ENCODE measurements around the gene WWC2. TPM values are rescaled to one million over a fixed set of nuclear protein-coding genes. Genes with fewer than 3 reads are reported as not detected.
"Not testable (repeated sequence)": the region's sequence is repeated elsewhere in the genome, so short reads cannot be mapped to it uniquely, and the experiment has no call there.

The WWC2 gene
- total and polyA plus RNA-seq, 2 experiments from 2014 or later, result 50.5 to 74.2 TPM

DNA sequence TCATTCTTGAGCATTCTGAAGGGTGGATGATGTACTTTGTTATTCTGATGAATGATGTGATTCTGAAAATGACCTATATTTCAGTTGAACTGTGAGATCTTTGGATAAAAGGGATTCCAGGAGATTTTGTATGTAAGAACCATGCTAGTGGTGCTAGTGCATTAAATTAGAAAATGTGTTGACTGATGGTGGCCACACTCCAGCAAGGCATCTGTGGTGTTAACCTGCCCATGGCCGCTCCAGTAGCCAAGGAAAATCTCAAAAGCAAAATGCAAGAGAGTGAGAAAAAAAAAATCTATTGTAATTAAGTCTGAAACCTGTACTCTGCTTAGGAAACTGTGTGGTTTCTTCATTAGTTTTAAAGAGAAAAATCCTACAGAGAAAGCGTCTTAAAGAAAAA, 93.5 kb downstream of the WWC2 start:
- Histone ChIP-seq H3K27ac (ENCODE audit: low read depth) (peak overlapping the region; percentile 24; the same call in 1 of the 2 replicates), H3K4me2 (peak overlapping the region; percentile 28; the same call in 1 of the 2 replicates), H3F3A (replicated peaks; ENCODE audit: low read depth) (no peaks in the 10 kb centered on the region), H3K27me3 (ENCODE audit: insufficient read depth) (no peaks in the 10 kb centered on the region), H4K20me1 (replicated peaks; ENCODE audit: insufficient read depth) (peaks cover 17% of the 10 kb centered on the region; the same call in 1 of the 2 replicates), H2AFZ (no peak overlapping the region), H3K9me2 (ENCODE audit: insufficient read depth) (no peaks in the 10 kb centered on the region), H3K79me2 (replicated peaks; ENCODE audit: insufficient read depth) (peaks cover 99% of the 10 kb centered on the region), H3K4me1 (ENCODE audit: insufficient read depth) (peaks cover 52% of the 10 kb centered on the region), H3K36me3 (ENCODE audit: insufficient read depth) (no peaks in the 10 kb centered on the region), H3K4me3 (no peak overlapping the region)
- no peak for ATAC-seq
- DNase-seq (ENCODE audit: low spot score), result no peak
- Mint-ChIP-seq H3K36me3 (ENCODE audit: low read depth) (peaks cover 16% of the 10 kb centered on the region), H3K9me3 (no peaks in the 10 kb centered on the region; the same call in 2 of the 3 replicates), H3K4me1 (peaks cover 61% of the 10 kb centered on the region), H3K27ac (peak overlapping the region; percentile 37; the same call in 1 of the 2 replicates), H3K27me3 (ENCODE audit: insufficient read depth, low read depth, poor library complexity) (peaks cover 2% of the 10 kb centered on the region), H3K4me3 (no peak overlapping the region)
- TF ChIP-seq, protein P1, sequence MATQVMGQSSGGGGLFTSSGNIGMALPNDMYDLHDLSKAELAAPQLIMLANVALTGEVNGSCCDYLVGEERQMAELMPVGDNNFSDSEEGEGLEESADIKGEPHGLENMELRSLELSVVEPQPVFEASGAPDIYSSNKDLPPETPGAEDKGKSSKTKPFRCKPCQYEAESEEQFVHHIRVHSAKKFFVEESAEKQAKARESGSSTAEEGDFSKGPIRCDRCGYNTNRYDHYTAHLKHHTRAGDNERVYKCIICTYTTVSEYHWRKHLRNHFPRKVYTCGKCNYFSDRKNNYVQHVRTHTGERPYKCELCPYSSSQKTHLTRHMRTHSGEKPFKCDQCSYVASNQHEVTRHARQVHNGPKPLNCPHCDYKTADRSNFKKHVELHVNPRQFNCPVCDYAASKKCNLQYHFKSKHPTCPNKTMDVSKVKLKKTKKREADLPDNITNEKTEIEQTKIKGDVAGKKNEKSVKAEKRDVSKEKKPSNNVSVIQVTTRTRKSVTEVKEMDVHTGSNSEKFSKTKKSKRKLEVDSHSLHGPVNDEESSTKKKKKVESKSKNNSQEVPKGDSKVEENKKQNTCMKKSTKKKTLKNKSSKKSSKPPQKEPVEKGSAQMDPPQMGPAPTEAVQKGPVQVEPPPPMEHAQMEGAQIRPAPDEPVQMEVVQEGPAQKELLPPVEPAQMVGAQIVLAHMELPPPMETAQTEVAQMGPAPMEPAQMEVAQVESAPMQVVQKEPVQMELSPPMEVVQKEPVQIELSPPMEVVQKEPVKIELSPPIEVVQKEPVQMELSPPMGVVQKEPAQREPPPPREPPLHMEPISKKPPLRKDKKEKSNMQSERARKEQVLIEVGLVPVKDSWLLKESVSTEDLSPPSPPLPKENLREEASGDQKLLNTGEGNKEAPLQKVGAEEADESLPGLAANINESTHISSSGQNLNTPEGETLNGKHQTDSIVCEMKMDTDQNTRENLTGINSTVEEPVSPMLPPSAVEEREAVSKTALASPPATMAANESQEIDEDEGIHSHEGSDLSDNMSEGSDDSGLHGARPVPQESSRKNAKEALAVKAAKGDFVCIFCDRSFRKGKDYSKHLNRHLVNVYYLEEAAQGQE (IDR thresholded peaks at IDR 0.05; ENCODE audit: unreplicated experiment), result no peak
- TF ChIP-seq NANOG (IDR thresholded peaks at IDR 0.05; ENCODE audit: borderline replicate concordance) (no peak), EZH2 (IDR thresholded peaks at IDR 0.05; ENCODE audit: low read depth, unreplicated experiment) (no peak), POLR2AphosphoS5 (IDR thresholded peaks at IDR 0.05; ENCODE audit: low read depth) (no peak)
- TF ChIP-seq, protein P2, sequence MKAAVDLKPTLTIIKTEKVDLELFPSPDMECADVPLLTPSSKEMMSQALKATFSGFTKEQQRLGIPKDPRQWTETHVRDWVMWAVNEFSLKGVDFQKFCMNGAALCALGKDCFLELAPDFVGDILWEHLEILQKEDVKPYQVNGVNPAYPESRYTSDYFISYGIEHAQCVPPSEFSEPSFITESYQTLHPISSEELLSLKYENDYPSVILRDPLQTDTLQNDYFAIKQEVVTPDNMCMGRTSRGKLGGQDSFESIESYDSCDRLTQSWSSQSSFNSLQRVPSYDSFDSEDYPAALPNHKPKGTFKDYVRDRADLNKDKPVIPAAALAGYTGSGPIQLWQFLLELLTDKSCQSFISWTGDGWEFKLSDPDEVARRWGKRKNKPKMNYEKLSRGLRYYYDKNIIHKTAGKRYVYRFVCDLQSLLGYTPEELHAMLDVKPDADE (IDR thresholded peaks at IDR 0.05), result no peak

DNA sequence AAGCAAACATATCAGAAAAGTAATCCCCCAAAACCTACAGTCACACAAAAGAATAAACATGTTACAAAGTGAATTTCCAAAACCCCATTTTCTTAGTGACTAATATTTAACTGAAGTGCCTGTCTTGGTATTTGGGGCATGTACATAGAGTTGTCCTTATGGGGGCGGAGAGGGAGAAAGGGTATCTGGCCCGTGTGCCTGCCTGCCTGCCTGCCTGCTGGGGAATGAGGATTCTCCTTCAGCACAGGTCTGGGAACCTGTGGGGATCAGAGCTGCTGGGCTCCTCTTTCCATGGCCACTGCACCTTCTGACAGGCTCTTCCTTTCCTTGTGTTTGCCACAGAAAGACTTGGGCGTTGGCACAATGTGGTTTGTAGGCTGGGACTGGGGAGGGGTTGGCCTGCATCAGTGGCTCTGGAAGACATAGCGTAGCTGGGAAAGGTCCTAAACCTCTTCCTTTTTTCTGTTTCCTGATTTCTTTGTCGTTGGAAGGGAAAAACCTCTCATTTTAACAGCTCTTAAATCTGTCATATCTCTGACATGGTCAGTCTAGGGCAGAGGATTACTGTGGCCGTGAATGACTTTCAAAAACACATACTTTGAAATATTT, 94.8 kb downstream of the WWC2 start:
- not testable (repeated sequence) for H3K4me3 ChIP-seq; H3K9me2 ChIP-seq (ENCODE audit: insufficient read depth); DNase-seq (ENCODE audit: low spot score); H3K27me3 ChIP-seq (ENCODE audit: insufficient read depth); H3K36me3 Mint-ChIP-seq (ENCODE audit: low read depth); H3K9me3 Mint-ChIP-seq; H3K4me2 ChIP-seq; H3K36me3 ChIP-seq (ENCODE audit: insufficient read depth); H3K27me3 Mint-ChIP-seq (ENCODE audit: insufficient read depth, low read depth, poor library complexity); H3K4me3 Mint-ChIP-seq; H2AFZ ChIP-seq; H3K27ac ChIP-seq (ENCODE audit: low read depth); H3F3A ChIP-seq (replicated peaks; ENCODE audit: low read depth)
- peak overlapping the region; percentile 57 for H3K27ac Mint-ChIP-seq
- H3K4me1 Mint-ChIP-seq, result peaks cover 64% of the 10 kb centered on the region
- Histone ChIP-seq H3K79me2 (replicated peaks; ENCODE audit: insufficient read depth) (peaks cover 99% of the 10 kb centered on the region), H3K4me1 (ENCODE audit: insufficient read depth) (peaks cover 58% of the 10 kb centered on the region), H4K20me1 (replicated peaks; ENCODE audit: insufficient read depth) (peaks cover 17% of the 10 kb centered on the region)
- ATAC-seq, result peak; percentile 67
